ENCODE results near the gene KIF5C.

KIF5C gene

GRCh38 chr2:148996805-148997204 lies 121.8 kb downstream of the KIF5C start:
- DNase-seq, result no peak

GRCh38 chr2:148998165-148998830 lies 123.3 kb downstream of the KIF5C start:
- no peak for DNase-seq

GRCh38 chr2:148998831-148999200 lies 123.8 kb downstream of the KIF5C start:
- no peak for DNase-seq

GRCh38 chr2:148999451-148999921 lies 124.5 kb downstream of the KIF5C start:
- no peak for DNase-seq

- DNase-seq, result no peak
Measured at GRCh38 chr2:149000158-149000938, 125.3 kb downstream of the KIF5C start.

- no peak for DNase-seq
Measured at GRCh38 chr2:149001496-149001895, 126.5 kb downstream of the KIF5C start.

- DNase-seq, result no peak
Measured at GRCh38 chr2:149002378-149002890, 127.4 kb downstream of the KIF5C start.

GRCh38 chr2:149002891-149003740 lies 128.1 kb downstream of the KIF5C start:
- DNase-seq, result no peak

- no peak for DNase-seq
Measured at GRCh38 chr2:149004836-149005235, 129.8 kb downstream of the KIF5C start.

GRCh38 chr2:149005471-149006077 lies 130.5 kb downstream of the KIF5C start:
- DNase-seq, result no peak

GRCh38 chr2:149006883-149007543 lies 132.0 kb downstream of the KIF5C start:
- no peak for DNase-seq

GRCh38 chr2:149008381-149008780 lies 133.4 kb downstream of the KIF5C start:
- DNase-seq, result no peak

GRCh38 chr2:149009576-149010461 lies 134.8 kb downstream of the KIF5C start:
- DNase-seq, result no peak

- no peak for DNase-seq
Measured at GRCh38 chr2:149012545-149012944, 137.5 kb downstream of the KIF5C start.

GRCh38 chr2:149015501-149015900 lies 140.5 kb downstream of the KIF5C start:
- DNase-seq, result no peak

- DNase-seq, result no peak
Measured at GRCh38 chr2:149015926-149016563, 141.0 kb downstream of the KIF5C start.

- peak; percentile 67 for DNase-seq
Measured at GRCh38 chr2:149017116-149017985, 142.3 kb downstream of the KIF5C start.

GRCh38 chr2:149018981-149019380 lies 144.0 kb downstream of the KIF5C start:
- no peak for DNase-seq

GRCh38 chr2:149019768-149020167 lies 144.7 kb downstream of the KIF5C start:
- DNase-seq, result no peak

Measured in effector CD4-positive, alpha-beta T cell (primary cell).